ENCODE measurements around the gene FXN.

GRCh38 chr9:69012696-69013381 lies 22.7 kb upstream of the FXN start:
- TF ChIP-seq POLR2A (IDR thresholded peaks at IDR 0.05) (no peak), CTCF (IDR thresholded peaks at IDR 0.05) (no peak), POLR2AphosphoS5 (IDR thresholded peaks at IDR 0.05) (no peak), EP300 (IDR thresholded peaks at IDR 0.05) (no peak)
